ENCODE data around the gene TOM1.
"Not testable (repeated sequence)": the region's sequence is repeated elsewhere in the genome, so short reads cannot be mapped to it uniquely, and the experiment has no call there.

Gene TOM1

DNA sequence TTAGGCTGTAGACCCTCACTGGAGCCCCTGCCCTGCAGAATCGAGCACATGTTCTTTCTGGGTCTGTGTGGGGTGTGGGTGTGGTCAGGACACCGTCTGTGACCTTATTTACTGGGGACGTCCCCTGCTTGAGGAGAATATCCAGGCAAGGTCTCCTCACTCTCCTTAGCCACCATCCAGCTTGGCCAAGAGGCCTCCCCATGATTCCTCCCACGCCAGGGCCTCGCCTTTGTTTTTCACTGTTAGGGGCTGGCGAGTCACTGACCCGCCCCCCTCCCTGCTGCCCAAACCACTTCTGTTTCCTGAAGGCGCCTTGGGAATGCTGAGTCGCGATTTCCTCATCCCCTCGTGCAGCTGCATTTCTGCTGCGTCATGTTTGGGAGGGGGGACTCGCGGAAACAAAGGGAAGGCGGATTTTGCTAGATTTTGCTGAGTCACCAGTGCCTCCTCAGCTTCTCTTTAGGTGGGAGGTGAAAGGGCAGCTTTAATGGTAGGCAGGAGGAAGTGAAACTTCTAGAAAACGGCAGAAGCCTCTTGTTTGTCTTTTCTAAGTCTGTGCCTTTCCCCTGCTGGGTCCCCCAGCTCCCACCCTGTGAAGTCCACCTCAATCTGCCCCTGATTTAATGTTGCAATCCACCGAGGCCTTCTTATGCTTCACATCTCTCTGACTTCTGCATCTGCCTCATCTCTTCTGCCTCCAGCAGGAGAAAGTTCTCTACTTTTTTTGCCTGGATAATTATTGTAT, 77.2 kb downstream of the TOM1 start:
- DNase-seq, result peak; percentile 32 to 38

DNA sequence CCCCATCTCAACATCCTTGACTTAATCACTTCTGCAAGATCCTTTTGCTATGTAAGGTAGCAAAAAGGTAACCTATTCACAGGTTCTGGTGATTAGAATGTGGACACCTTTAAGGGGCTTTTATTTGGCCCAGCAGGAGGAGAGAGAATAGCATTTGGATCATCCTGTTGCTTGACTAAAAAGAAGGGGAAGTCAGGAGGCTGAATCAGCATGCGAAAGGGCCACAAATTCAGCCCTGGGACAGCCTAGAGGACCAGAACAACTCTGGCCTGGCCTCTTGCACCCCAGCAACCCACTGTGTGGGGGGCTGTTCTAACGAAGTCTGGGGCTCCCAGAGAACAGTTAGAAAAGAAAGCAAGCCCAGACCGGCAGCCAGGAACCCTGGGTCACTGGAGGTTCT, 78.0 kb downstream of the TOM1 start:
- no peak for DNase-seq

DNA sequence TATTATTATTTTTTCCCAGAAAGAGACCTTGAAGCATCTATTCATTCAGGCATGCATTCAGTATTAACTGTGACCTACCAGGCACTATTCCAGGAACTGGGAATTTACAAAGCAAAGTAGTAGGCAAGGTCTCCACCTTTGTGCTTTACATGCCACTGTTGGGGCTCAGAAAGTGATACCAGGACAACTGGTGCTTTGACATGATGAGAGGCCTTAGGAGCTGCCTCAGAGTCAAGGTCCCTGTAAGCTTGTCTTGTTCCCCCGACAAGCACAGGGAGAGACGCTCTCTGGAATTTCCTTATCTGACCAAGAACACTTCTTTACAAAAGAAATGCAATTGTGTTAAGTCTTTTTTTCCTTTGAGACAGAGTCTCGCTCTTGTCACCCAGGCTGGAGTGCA, 78.9 kb downstream of the TOM1 start:
- DNase-seq, result no peak

DNA sequence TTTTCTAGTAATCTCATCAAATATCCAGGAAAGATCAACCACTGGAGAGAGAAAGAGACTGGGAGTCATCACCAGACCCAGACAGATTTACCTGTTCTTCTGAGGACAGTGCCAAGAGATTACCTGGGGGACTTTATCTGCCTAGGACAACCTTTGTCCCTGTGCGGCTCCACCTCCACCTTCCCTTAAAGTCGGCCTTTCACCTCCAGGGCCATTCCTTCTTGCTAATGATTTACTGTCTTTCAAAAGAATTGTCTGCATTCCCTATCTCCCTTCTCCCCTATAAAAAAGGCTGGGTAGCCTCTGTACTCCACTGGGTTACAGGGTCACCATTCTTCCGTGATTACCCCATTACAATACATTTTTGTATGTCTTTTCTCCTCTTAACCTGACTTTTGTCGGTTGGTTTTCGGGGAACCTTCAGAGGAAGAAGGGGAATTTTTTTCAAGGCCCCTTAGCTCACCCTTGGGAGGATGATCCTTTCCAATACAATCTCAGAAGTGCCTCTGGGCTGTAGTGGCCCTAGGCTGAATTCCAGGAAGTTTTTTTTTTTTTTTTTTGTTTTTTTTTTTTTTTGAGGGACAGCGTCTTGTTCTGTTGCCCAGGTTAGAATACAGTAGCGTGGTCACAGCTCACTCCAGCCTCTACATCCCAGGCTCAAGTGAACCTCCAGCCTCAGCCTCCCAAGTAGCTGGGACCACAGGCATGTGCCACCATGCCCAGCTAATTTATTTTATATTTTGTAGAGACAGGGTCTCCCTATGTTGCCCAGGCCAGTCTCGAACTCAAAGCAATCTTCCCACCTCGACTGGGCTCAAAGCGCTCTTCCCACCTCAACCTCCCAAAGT, 79.7 kb downstream of the TOM1 start:
- no peak for DNase-seq

DNA sequence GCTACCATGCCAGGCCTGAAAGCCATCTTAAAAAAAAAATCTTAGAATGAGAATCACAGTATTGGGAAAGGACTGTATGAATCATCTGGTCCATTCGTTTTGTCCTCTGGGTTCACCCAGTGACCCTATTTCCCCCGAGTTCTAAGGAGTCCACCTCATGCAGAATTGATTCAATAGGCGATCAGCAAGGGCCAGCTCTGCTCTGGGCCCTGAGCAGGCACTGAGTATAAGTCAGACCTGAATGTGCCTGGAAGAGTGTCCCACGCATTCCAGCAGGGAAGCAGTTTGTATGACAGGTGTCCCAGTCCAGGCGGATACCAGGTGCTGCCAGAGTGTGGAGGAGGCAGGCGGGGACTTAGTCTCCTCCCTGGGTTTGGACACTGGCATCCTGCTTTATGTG, 80.3 kb downstream of the TOM1 start:
- no peak for DNase-seq

DNA sequence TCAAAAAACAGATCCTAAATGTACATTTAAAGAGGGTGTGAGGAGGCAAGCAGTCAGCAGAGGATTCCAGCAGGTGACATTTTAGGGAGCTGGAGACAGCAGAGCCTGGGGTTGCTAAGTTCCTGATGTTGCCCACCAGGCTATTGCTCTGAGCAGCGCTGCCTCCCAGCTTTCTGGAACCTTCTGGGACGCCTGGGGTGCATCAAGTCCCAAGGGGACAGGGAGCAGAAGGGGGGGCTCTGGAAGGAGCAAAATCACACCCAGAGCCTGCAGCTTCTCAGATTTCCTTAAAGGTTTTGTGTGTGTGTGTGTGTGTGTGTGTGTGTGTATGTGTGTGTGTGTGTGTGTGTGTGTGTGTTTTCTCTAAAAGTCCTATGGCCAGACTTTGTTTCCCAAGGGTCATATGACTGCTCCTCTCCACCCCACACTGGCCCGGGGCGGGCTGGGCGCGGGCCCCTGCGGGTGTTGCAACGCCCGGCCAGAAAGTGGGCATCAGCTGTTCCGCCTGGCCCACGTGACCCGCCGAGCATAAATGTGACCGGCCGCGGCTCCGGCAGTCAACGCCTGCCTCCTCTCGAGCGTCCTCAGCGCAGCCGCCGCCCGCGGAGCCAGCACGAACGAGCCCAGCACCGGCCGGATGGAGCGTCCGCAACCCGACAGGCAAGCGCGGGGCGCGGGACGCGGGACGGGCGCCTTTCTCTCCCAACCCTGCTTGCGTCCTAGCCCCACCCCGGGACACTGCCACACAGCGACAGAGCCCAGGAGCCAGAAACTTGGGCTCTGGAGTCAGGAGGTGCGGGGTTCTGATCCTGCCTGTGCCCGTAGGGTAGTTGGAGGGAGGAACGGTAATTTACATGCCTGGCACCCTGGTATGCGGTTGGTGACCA, 81.1 kb downstream of the TOM1 start, which contains the start of gene HMOX1:
HMOX1 (plus strand) TSS at position 560 of the 887 bp plus-strand sequence; CDS start at position 638, 78 bp downstream.
- DNase-seq, result peak; percentile 47 to 66

DNA sequence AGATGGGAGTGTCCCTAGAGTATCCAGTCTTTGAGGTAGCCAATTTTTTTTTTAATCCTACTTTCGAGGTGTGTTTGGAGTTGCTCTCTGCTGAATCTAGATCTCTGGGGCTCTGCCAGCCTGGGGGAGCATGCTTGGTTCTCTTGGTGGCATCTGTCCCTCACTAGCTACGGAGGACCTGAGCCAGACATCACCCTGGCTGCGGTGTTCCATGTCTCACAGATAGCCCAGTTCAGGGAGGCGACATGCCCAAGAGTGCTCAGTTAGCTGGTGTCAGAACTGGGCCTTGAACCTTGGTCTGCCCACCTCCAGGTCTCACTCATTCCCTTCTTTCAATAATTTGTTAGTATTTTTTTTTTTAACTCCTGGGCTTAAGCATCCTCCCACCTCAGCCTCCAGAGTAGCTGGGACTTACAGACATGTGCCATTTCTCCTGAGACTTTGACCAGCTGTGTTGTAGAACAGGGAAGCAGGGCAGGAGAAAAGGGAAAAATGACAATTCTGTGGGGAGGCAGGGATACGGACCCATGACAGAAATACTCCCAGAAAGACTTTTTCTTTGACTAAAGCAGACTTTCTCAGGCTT, 81.8 kb downstream of the TOM1 start:
- no peak for DNase-seq

DNA sequence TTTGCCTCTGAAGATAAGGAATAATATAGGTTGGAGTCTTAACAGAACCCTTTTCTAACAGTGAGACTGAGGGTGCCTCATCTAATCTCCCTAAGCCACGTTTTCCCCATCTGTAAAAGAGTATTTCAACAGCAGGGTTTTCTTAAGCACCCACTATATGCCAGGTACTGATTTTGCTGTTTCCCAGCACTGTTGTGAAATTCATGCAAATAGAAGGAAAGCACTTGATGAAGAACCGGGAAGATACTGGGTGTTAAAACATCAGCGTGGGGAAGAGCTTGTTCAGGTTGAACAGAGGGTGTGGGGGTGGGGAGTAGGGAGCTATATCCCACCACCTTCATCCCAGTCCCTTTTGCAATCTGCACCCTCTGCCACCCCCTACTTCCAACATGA, 84.0 kb downstream of the TOM1 start:
- DNase-seq, result no peak

DNA sequence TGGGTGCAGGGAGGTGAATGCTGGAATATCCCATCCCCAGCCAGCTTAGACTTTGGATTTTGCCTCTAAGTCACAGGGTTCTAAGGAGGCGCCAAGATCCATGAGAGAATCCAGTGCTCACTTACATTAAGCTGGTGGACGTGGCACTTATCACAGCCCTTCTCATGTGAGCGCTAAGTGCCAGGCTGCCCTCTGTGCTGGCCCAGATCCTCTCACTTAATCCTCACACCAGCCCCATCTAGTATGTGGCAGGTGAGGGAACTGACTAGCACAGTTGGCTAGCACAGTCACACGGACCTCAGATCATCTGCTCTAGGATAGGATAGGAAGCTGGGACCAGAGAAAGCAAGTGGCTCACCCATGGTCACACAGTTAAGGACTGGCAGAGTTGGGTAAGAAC, 84.8 kb downstream of the TOM1 start:
- DNase-seq, result no peak

DNA sequence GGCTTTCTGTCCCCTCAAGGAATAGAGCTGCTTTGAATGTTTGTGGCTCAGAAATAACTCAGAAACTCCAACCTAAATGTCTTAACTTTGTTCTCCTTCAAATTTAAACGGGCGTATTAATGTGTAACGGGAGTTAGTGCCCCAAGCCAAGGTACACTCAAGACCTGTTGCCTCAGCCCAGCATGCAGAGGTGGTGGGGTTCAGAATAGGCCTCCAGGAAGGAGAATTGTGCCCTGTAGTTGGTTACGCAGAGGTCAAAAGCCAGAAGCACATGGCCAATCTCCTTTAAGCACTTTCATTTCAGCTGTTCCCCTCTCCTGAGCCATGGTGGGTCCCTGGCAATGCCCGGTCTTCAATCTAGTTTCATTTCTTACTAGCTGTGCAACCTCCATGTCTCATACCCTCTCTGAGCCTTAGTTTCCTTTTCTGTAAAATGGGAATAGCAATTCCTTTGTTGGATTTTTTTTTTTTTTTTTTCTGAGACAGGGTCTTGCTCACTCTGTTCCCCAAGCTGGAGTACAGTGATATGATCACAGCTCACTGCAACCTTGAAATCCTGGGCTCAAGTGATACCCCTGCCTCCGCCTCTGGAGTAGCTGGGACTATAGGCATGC, 85.4 kb downstream of the TOM1 start:
- DNase-seq, result no peak

DNA sequence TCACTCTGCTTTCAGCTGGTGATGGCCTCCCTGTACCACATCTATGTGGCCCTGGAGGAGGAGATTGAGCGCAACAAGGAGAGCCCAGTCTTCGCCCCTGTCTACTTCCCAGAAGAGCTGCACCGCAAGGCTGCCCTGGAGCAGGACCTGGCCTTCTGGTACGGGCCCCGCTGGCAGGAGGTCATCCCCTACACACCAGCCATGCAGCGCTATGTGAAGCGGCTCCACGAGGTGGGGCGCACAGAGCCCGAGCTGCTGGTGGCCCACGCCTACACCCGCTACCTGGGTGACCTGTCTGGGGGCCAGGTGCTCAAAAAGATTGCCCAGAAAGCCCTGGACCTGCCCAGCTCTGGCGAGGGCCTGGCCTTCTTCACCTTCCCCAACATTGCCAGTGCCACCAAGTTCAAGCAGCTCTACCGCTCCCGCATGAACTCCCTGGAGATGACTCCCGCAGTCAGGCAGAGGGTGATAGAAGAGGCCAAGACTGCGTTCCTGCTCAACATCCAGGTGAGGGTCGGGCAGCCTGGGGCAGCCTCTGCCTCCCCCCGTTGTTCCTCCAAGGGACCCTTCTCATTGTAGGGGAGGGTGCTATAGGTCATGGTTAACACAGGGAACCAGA, 87.1 kb downstream of the TOM1 start:
- no peak for DNase-seq

DNA sequence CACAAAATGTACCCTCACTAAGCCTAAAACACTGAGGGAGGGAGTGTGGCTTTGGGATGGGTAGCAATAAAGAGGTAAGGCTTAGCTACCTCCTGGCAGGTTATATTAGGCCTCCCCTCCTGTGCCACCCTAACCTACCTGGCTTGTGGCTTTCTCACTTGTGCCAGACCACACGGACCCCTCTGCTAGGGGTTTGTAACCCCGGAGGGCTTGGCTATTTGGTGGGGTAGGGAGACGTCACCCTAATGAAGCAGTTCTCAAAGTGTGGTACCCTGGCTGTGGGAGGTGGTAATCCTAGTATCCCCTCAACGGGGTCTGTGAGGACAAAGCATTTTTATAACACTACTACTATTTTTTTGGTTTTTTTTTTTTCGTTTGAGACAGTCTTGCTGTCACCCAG, 91.2 kb downstream of the TOM1 start:
- DNase-seq, result no peak

DNA sequence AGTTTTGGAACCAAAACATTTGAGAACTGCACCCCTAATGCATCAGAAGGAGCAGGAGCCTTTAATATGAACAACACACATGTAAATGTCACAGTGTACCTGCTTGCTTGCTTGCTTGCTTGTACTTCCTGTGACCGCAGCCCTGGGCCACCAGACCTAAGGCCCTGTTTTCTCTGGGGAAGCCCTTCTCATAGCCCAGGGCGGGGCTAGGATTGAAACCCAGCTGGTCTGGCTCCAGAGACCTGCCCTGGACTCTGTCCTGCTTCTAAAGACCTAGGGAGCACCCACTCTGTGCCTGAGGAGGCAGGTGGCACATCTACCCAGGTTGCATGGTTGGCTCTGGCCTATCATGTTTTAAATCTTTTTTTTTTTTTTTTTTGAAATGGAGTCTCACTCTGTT, 92.7 kb downstream of the TOM1 start:
- no peak for DNase-seq

DNA sequence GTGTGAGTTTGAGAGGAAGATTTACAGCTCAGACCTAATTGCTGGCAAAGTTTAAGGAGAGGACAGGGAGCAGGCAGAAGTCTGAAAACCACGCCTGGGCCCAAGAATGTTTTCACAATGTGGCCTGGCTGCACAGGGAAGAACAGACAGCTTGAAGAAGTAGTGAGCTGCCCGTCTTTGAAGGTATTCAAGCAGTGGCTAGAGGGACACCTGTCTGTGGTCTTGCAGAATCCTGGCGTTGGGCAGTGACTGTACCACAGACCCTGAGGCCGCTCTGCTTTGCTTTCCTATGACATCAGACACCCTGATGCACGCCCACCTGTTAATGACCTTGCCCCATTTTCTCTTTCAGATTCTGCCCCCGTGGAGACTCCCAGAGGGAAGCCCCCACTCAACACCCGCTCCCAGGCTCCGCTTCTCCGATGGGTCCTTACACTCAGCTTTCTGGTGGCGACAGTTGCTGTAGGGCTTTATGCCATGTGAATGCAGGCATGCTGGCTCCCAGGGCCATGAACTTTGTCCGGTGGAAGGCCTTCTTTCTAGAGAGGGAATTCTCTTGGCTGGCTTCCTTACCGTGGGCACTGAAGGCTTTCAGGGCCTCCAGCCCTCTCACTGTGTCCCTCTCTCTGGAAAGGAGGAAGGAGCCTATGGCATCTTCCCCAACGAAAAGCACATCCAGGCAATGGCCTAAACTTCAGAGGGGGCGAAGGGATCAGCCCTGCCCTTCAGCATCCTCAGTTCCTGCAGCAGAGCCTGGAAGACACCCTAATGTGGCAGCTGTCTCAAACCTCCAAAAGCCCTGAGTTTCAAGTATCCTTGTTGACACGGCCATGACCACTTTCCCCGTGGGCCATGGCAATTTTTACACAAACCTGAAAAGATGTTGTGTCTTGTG, 93.7 kb downstream of the TOM1 start:
- DNase-seq, result no peak

DNA sequence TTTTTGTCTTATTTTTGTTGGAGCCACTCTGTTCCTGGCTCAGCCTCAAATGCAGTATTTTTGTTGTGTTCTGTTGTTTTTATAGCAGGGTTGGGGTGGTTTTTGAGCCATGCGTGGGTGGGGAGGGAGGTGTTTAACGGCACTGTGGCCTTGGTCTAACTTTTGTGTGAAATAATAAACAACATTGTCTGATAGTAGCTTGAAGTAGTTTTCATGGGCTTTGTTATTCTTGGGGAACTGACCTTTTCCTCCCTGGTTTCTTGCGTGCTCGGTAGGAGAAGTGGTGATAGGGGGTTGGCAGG, 94.3 kb downstream of the TOM1 start:
- no peak for DNase-seq

DNA sequence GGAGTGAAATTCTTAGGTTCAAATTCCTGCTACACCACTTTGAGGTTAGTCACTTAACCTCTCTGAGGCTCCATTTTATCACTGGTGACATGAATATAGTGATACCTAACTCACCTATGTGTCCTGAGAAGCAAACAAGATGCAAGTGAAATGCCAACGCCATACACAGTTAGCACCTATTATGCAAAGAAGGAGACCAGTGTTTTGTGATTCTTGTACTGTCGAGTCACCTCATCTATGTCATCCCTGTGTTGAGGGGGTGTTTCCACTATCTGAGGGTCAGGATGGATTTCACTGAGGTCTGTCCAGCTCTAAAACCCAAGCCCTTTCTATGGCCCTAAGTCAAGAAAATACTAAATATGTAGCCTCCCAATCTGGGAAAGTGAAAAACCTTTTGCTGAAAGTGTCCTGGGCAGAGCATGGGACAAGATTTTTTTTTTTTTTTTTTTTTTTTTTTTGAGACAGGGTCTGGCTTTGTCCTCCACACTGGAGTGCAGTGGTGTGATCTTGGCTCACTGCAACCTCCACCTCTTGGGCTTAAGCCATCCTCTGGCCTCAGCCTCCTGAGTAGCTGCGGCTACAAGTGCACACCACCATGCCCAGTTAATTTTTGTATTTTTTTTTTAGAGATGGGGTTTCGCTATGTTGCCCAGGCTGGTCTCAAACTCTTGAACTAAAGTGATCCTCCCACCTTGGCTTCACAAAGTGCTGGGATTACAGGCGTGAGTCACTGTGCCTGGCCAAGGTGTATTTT, 95.3 kb downstream of the TOM1 start:
- no peak for DNase-seq

DNA sequence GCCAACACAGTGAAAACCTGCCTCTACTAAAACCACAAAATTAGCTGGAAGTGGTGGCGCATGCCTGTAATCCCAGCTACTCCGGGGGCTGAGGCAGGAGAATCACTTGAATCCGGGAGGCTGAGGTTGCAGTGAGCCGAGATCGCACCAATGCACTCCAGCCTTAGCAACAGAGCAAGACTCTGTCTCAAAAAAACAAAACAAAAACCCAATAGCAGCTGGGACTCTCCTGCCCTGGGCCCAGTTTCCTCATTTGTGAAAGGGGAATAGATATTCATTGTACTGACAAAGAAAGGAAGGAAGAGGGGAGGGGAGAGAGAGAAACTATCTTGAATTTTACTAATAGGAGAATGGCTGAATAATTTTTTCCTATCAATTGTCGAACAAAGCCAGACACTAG, 96.9 kb downstream of the TOM1 start:
- not testable (repeated sequence) for DNase-seq

DNA sequence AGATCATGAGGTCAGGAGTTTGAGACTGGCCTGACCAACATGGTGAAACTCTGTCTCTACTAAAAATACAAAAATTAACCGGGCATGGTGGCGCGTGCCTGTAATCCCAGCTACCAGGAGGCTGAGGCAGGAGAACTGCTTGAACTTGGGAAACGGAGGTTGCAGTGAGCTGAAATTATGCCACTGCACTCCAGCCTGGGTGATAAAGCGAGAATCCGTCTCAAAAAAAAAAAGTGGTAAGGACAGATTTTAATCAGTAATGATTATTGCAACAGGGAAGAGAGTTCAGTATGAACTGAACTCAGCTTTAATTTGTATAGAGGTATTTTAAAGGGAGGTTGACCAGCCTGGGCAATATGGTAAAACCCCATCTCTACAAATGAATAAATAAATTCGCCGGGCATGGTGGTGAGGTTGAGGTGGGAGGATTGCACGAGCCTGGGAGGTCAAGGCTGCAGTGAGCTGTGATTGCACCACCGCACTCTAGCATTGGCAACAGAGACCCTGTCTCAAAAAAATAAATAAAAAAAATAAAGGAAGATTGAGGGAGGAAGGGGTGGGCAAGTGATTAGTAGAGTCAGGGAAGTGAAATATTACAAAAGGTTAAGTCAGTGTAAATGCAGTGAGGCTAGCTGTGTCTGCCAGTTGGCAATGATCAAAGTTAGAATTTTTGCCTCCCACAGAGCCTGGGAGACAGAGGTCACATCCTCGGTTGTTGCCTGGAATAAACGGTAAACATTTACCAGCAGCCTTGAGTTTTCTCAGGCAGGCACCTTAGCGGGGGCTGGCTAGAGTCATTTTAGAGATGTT, 97.6 kb downstream of the TOM1 start:
- DNase-seq, result no peak

All from stimulated activated CD4-positive, alpha-beta T cell treated with anti-CD3 and anti-CD28 coated beads, Interleukin-2, amount 100 ng/mL, for 24 hours (primary cell).